Neural cell (in vitro differentiated cells): Measurements from ENCODE around the gene FAM118B. TPM values are rescaled to one million over a fixed set of nuclear protein-coding genes. Genes with fewer than 3 reads are reported as not detected.

ENCODE experiments used
- H2AFZ ChIP-seq: fragments of 200-600, 300-800 bp; sonication (generic), shearing (Covaris generic); 2 replicates; pipeline ENCODE4 v1.6.0; 2014; ENCODE audit warnings: low read depth, mild to moderate bottlenecking, antibody characterized with exemption, low read length, moderate library complexity
- H3F3A ChIP-seq: fragments of 200-600 bp; shearing (Covaris generic); 2 replicates; pipeline ENCODE4 v1.6.1; 2016; ENCODE audit warnings: mild to moderate bottlenecking, moderate library complexity, mixed read lengths, antibody characterized with exemption, low read length; ENCODE audit not compliant: insufficient read depth, poor library complexity, severe bottlenecking
- H3K27ac ChIP-seq: fragments of 200-600, 300-800 bp; sonication (generic), shearing (Covaris generic); 2 replicates; pipeline ENCODE4 v1.5.1; 2014; ENCODE audit warnings: mild to moderate bottlenecking, low read length, moderate library complexity
- H3K27me3 ChIP-seq: fragments of 300-800, 200-600 bp; sonication (generic), shearing (Covaris generic); 2 replicates; pipeline ENCODE4 v1.6.0; 2014; ENCODE audit warnings: mild to moderate bottlenecking, low read depth, low read length, moderate library complexity; ENCODE audit not compliant: insufficient read depth
- H3K36me3 ChIP-seq: fragments of 300-800, 200-600 bp; sonication (generic), shearing (Covaris generic); 2 replicates; pipeline ENCODE4 v1.5.1; 2014; ENCODE audit warnings: mild to moderate bottlenecking, antibody characterized with exemption, low read length, moderate library complexity; ENCODE audit not compliant: insufficient read depth
- H3K4me2 ChIP-seq: fragments of 300-800, 200-600 bp; sonication (generic), shearing (Covaris generic); 2 replicates; pipeline ENCODE4 v1.6.0; 2014; ENCODE audit warnings: mild to moderate bottlenecking, low read length
- H3K4me3 ChIP-seq: fragments of 300-800, 200-600 bp; sonication (generic), shearing (Covaris generic); 2 replicates; pipeline ENCODE4 v1.5.1; 2014; ENCODE audit warnings: mild to moderate bottlenecking, low read length, moderate library complexity
- H3K79me2 ChIP-seq: fragments of 200-600 bp; shearing (Covaris generic); replicated peaks from 2 replicates; pipeline ENCODE4 v1.6.0; 2014; ENCODE audit warnings: mild to moderate bottlenecking, low read length, moderate library complexity; ENCODE audit not compliant: insufficient read depth
- H3K9ac ChIP-seq: fragments of 300-800, 200-600 bp; sonication (generic), shearing (Covaris generic); 2 replicates; pipeline ENCODE4 v1.6.1; 2016; ENCODE audit warnings: mild to moderate bottlenecking, low read length, mixed read lengths
- H3K9me2 ChIP-seq: fragments of 200-600 bp; shearing (Covaris generic); 2 replicates; pipeline ENCODE4 v1.6.1; 2016; ENCODE audit warnings: mild to moderate bottlenecking, low read length, mixed read lengths; ENCODE audit not compliant: insufficient read depth
- H3K9me3 ChIP-seq: fragments of 200-600, 300-800 bp; sonication (generic), shearing (Covaris generic); 2 replicates; pipeline ENCODE4 v1.6.1; 2016; ENCODE audit warnings: mild to moderate bottlenecking, mixed run types, low read length, moderate library complexity, mixed read lengths
- H4K20me1 ChIP-seq: fragments of 200-600 bp; shearing (Covaris generic); 2 replicates; pipeline ENCODE4 v1.6.1; 2016; ENCODE audit warnings: mild to moderate bottlenecking, mixed run types; ENCODE audit not compliant: insufficient read depth
- EP300 ChIP-seq: fragments of 450-650 bp; conservative IDR thresholded peaks from 2 replicates; pipeline ENCODE4 v1.6.1; 2014; ENCODE audit warnings: antibody characterized with exemption, mild to moderate bottlenecking, moderate library complexity; ENCODE audit not compliant: poor library complexity, severe bottlenecking
- EZH2 ChIP-seq: fragments of 200-600, 300-800 bp; shearing (Covaris generic), sonication (generic); IDR thresholded peaks from 2 replicates; pipeline ENCODE4 v1.6.1; 2014; ENCODE audit warnings: antibody characterized with exemption, low read length, borderline replicate concordance, mild to moderate bottlenecking; ENCODE audit not compliant: insufficient read depth, poor library complexity, severe bottlenecking
- MXI1 ChIP-seq: fragments of 450-650 bp; conservative IDR thresholded peaks from 2 replicates; pipeline ENCODE4 v1.6.1; 2014; ENCODE audit warnings: antibody characterized with exemption, mild to moderate bottlenecking; ENCODE audit not compliant: poor library complexity, severe bottlenecking
- POLR2AphosphoS5 ChIP-seq: IDR thresholded peaks from 2 replicates; pipeline ENCODE4 v1.6.1; 2012
- RAD21 ChIP-seq: fragments of 450-650 bp; conservative IDR thresholded peaks from 2 replicates; pipeline ENCODE4 v1.6.1; 2014; ENCODE audit warnings: antibody characterized with exemption, mild to moderate bottlenecking, moderate library complexity
- SMC3 ChIP-seq: fragments of 450-650 bp; conservative IDR thresholded peaks from 2 replicates; pipeline ENCODE4 v1.6.1; 2014; ENCODE audit warnings: antibody characterized with exemption, mild to moderate bottlenecking, moderate library complexity; ENCODE audit not compliant: poor library complexity
- TAF1 ChIP-seq: IDR thresholded peaks from 2 replicates; pipeline ENCODE4 v1.6.1; 2012; ENCODE audit warnings: low read depth
- polyA plus RNA-seq: library from polyadenylated mRNA; depleted of rRNA; stranded (reverse); fragments of >200 nt; gene quantifications from 2 replicates; pipeline ENCODE4 v1.2.3, GENCODE V29; 2014
- TF ChIP-seq, protein P1 (sequence below): fragments of 450-650 bp; IDR thresholded peaks from 2 replicates; pipeline ENCODE4 v1.5.1; 2014; ENCODE audit warnings: antibody characterized with exemption, mild to moderate bottlenecking, moderate library complexity; ENCODE audit not compliant: poor library complexity, severe bottlenecking
- TF ChIP-seq, protein P2 (sequence below): IDR thresholded peaks from 2 replicates; pipeline ENCODE4 v1.6.1; 2012; ENCODE audit warnings: borderline replicate concordance

Gene FAM118B
- polyA plus RNA-seq, 1 donor from 2014 or later = 54.1 TPM

DNA sequence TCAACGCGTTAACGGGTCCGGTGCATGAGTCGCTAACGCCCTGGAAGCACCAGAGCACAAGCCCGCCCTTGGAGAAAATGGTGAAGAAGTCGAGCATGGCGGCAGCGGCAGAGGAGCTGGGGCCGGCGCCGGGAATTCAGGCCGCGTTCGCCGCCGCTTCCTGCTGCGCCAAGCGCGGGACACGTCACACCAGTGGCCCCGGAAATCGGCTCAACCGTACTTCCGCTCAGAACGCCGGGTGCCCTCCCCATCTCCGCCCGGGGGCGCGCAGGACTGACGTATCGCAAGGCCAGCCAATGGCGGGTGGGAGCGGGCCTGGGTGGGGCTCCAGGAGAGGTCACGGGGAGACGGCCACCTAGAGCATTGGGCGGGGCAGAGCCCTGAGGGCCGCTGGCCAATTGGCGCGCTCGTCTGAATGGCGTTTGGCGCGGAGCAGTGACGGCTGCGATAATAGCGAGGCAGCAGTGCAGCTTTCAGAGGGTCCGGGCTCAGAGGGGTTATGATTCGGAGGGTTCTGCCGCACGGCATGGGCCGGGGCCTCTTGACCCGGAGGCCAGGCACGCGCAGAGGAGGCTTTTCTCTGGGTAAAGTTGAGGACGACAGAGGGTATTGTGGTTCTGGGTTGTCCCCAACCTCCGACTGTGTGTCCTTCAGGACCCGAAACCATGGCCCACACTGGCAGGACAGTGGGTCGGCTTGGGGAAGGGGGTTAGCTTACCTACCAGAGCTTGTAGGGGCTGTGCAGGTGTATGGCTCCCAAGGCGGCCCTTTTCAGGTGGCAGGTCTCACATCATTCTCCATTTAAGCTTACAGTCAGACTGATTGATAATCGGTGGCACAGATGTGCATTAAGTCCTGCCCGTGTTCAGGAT lies 57.4 kb downstream of the FAM118B start, which contains the start of the genes FOXRED1 and SRPRA:
Gene FOXRED1, plus strand, starts transcription at position 447 of the 872 bp plus-strand sequence. Its CDS starts 53 bp downstream, at position 500.
Gene SRPRA, minus strand, starts transcription at position 188 of the 872 bp plus-strand sequence. Its CDS starts 91 bp downstream, at position 97.
- peak within 1 kb of the TSS; percentile 94 for H3K9ac ChIP-seq
- no peaks in the 10 kb centered on the region for H3K36me3 ChIP-seq
- TF ChIP-seq POLR2AphosphoS5 (peak; percentile 89), RAD21 (peak; percentile 38), EP300 (peak; percentile 79), MXI1 (peak; percentile 89), SMC3 (peak; percentile 42), TAF1 (peak; percentile 80), EZH2 (no peak)
- TF ChIP-seq, protein P1, sequence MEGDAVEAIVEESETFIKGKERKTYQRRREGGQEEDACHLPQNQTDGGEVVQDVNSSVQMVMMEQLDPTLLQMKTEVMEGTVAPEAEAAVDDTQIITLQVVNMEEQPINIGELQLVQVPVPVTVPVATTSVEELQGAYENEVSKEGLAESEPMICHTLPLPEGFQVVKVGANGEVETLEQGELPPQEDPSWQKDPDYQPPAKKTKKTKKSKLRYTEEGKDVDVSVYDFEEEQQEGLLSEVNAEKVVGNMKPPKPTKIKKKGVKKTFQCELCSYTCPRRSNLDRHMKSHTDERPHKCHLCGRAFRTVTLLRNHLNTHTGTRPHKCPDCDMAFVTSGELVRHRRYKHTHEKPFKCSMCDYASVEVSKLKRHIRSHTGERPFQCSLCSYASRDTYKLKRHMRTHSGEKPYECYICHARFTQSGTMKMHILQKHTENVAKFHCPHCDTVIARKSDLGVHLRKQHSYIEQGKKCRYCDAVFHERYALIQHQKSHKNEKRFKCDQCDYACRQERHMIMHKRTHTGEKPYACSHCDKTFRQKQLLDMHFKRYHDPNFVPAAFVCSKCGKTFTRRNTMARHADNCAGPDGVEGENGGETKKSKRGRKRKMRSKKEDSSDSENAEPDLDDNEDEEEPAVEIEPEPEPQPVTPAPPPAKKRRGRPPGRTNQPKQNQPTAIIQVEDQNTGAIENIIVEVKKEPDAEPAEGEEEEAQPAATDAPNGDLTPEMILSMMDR = peak; percentile 26
- TF ChIP-seq, protein P2, sequence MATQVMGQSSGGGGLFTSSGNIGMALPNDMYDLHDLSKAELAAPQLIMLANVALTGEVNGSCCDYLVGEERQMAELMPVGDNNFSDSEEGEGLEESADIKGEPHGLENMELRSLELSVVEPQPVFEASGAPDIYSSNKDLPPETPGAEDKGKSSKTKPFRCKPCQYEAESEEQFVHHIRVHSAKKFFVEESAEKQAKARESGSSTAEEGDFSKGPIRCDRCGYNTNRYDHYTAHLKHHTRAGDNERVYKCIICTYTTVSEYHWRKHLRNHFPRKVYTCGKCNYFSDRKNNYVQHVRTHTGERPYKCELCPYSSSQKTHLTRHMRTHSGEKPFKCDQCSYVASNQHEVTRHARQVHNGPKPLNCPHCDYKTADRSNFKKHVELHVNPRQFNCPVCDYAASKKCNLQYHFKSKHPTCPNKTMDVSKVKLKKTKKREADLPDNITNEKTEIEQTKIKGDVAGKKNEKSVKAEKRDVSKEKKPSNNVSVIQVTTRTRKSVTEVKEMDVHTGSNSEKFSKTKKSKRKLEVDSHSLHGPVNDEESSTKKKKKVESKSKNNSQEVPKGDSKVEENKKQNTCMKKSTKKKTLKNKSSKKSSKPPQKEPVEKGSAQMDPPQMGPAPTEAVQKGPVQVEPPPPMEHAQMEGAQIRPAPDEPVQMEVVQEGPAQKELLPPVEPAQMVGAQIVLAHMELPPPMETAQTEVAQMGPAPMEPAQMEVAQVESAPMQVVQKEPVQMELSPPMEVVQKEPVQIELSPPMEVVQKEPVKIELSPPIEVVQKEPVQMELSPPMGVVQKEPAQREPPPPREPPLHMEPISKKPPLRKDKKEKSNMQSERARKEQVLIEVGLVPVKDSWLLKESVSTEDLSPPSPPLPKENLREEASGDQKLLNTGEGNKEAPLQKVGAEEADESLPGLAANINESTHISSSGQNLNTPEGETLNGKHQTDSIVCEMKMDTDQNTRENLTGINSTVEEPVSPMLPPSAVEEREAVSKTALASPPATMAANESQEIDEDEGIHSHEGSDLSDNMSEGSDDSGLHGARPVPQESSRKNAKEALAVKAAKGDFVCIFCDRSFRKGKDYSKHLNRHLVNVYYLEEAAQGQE = peak; percentile 87
- H3K27ac ChIP-seq = peak within 1 kb of the TSS; percentile 87
- no peaks in the 10 kb centered on the region for H3K9me3 ChIP-seq
- H2AFZ ChIP-seq = peak within 1 kb of the TSS; percentile 97
- no peaks in the 10 kb centered on the region for H4K20me1 ChIP-seq
- no peaks in the 10 kb centered on the region for H3F3A ChIP-seq
- no peaks in the 10 kb centered on the region for H3K27me3 ChIP-seq
- peak within 1 kb of the TSS; percentile 99 for H3K4me3 ChIP-seq
- H3K79me2 ChIP-seq = peaks cover 27% of the 10 kb centered on the region
- H3K4me2 ChIP-seq = peak within 1 kb of the TSS; percentile 96
- no peaks in the 10 kb centered on the region for H3K9me2 ChIP-seq

DNA sequence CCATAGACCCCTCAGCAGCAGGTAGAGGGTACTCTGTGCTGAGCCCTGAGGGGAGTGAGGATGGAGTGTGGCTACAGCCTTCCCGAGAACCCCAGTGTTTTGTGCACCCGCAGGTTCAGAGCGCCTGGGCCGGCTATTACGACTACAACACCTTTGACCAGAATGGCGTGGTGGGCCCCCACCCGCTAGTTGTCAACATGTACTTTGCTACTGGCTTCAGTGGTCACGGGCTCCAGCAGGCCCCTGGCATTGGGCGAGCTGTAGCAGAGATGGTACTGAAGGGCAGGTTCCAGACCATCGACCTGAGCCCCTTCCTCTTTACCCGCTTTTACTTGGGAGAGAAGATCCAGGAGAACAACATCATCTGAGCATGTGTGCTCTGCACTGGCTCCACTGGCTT lies 65.7 kb downstream of the FAM118B start:
- Histone ChIP-seq H3K79me2 (no peaks in the 10 kb centered on the region), H2AFZ (no peak overlapping the region), H3K27me3 (no peaks in the 10 kb centered on the region), H4K20me1 (no peaks in the 10 kb centered on the region), H3K9me2 (no peaks in the 10 kb centered on the region), H3F3A (no peaks in the 10 kb centered on the region), H3K9ac (no peak overlapping the region), H3K4me3 (no peak overlapping the region), H3K4me2 (no peak overlapping the region), H3K36me3 (no peaks in the 10 kb centered on the region), H3K27ac (no peak overlapping the region), H3K9me3 (no peaks in the 10 kb centered on the region)
- TF ChIP-seq EZH2 (no peak), TAF1 (no peak), RAD21 (no peak), MXI1 (no peak), EP300 (no peak), SMC3 (no peak), POLR2AphosphoS5 (no peak)
- TF ChIP-seq, protein P2 = no peak
- TF ChIP-seq, protein P1 = no peak
